ENCODE results near the gene DPP6. TPM values are rescaled to one million over a fixed set of nuclear protein-coding genes. Genes with fewer than 3 reads are reported as not detected.

Gene DPP6
- total RNA-seq, 3 donors from 2014 or later = 0.59 to 0.98 TPM; not detected in 1

GRCh38 chr7:154837087-154837486 is 784.9 kb downstream of the DPP6 start:
- H3K4me3 ChIP-seq = no peak overlapping the region
- no peaks in the 10 kb centered on the region for H3K9me3 ChIP-seq
- H3K27me3 ChIP-seq = no peaks in the 10 kb centered on the region
- intact Hi-C loops (cut with DNase I; ENCODE audit: low total_unique reads) = no loop called here
- H3K27ac ChIP-seq = no peak overlapping the region
- no peak for DNase-seq (ENCODE audit: low spot score in 2 of 2)
- H3K36me3 ChIP-seq = no peaks in the 10 kb centered on the region
- no peaks in the 10 kb centered on the region for H3K4me1 ChIP-seq
- no peak for TF ChIP-seq POLR2AphosphoS5 (IDR thresholded peaks at IDR 0.05)
- TF ChIP-seq CTCF (IDR thresholded peaks at IDR 0.05) = no peak
- TF ChIP-seq POLR2A (IDR thresholded peaks at IDR 0.05) = no peak

- intact Hi-C loops (cut with DNase I; ENCODE audit: low total_unique reads) = no loop called here
These were observed 785.4 kb downstream of the DPP6 start for GRCh38 chr7:154837622-154838021.

GRCh38 chr7:154840086-154840485 is 787.9 kb downstream of the DPP6 start:
- Histone ChIP-seq H3K27me3 (no peaks in the 10 kb centered on the region), H3K27ac (no peak overlapping the region)

More at GRCh38 chr7:154837622-154838021, 785.4 kb downstream of the DPP6 start:
- DNase-seq (ENCODE audit: low spot score in 2 of 2) = no peak
- H3K4me3 ChIP-seq = no peak overlapping the region
- TF ChIP-seq POLR2AphosphoS5 (IDR thresholded peaks at IDR 0.05) = no peak
- TF ChIP-seq POLR2A (IDR thresholded peaks at IDR 0.05) = no peak
- no peak for TF ChIP-seq CTCF (IDR thresholded peaks at IDR 0.05)
- no peaks in the 10 kb centered on the region for H3K36me3 ChIP-seq
- no peak overlapping the region for H3K27ac ChIP-seq
- no peaks in the 10 kb centered on the region for H3K9me3 ChIP-seq
- H3K27me3 ChIP-seq = no peaks in the 10 kb centered on the region
- H3K4me1 ChIP-seq = peaks cover 0 to 2% of the 10 kb centered on the region in 2 donors

GRCh38 chr7:154841731-154842331 is 789.6 kb downstream of the DPP6 start:
- Histone ChIP-seq H3K27ac (no peak overlapping the region), H3K4me1 (peaks cover 0 to 4% of the 10 kb centered on the region in 2 donors), H3K4me3 (no peak overlapping the region), H3K36me3 (no peaks in the 10 kb centered on the region), H3K27me3 (no peaks in the 10 kb centered on the region), H3K9me3 (no peaks in the 10 kb centered on the region)
- DNase-seq (ENCODE audit: low spot score in 2 of 2) = no peak
- intact Hi-C loops (cut with DNase I; ENCODE audit: low total_unique reads) = no loop called here
- TF ChIP-seq CTCF (IDR thresholded peaks at IDR 0.05) (no peak), POLR2A (IDR thresholded peaks at IDR 0.05) (no peak), POLR2AphosphoS5 (IDR thresholded peaks at IDR 0.05) (no peak)

More at GRCh38 chr7:154840086-154840485, 787.9 kb downstream of the DPP6 start:
- H3K4me1 ChIP-seq = peaks cover 0 to 4% of the 10 kb centered on the region in 2 donors
- TF ChIP-seq POLR2A (IDR thresholded peaks at IDR 0.05) (no peak), POLR2AphosphoS5 (IDR thresholded peaks at IDR 0.05) (no peak), CTCF (IDR thresholded peaks at IDR 0.05) (no peak)
- DNase-seq (ENCODE audit: low spot score in 2 of 2) = no peak
- intact Hi-C loops (cut with DNase I; ENCODE audit: low total_unique reads) = no loop called here
- H3K36me3 ChIP-seq = no peaks in the 10 kb centered on the region
- no peak overlapping the region for H3K4me3 ChIP-seq
- H3K9me3 ChIP-seq = no peaks in the 10 kb centered on the region

DNA sequence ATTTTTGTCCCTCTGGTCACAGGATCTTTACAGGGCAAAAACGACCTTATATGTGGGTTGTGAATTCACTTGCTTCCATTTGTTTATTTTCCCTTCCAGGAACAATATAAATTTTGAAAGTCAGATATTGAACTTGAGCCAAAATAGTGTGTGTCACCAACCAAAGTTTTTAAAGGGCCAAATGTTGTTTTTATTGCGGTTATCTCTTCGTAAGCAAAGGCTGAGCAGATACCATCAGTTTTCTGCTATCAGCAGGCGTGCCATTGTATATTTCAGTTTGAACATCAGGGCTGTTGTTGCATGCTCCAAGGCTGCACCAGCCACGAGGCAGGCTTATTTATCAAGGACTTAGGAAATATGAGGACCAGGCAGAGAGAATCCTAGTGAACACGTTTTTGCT is 790.4 kb downstream of the DPP6 start:
- intact Hi-C loops (cut with DNase I; ENCODE audit: low total_unique reads) = no loop called here

More for the DNA sequence above, 790.4 kb downstream of the DPP6 start:
- H3K9me3 ChIP-seq = no peaks in the 10 kb centered on the region
- no peak overlapping the region for H3K4me3 ChIP-seq
- H3K27me3 ChIP-seq = no peaks in the 10 kb centered on the region
- peaks cover 0 to 4% of the 10 kb centered on the region in 2 donors for H3K4me1 ChIP-seq
- H3K36me3 ChIP-seq = no peaks in the 10 kb centered on the region
- no peak overlapping the region for H3K27ac ChIP-seq
- TF ChIP-seq CTCF (IDR thresholded peaks at IDR 0.05) (no peak), POLR2AphosphoS5 (IDR thresholded peaks at IDR 0.05) (no peak), POLR2A (IDR thresholded peaks at IDR 0.05) (no peak)
- no peak for DNase-seq (ENCODE audit: low spot score in 2 of 2)
